Aorta (tissue), 5 donors: ENCODE data around the gene RNF115. TPM values are rescaled to one million over a fixed set of nuclear protein-coding genes. Genes with fewer than 3 reads are reported as not detected.
"Not testable (repeated sequence)": the region's sequence is repeated elsewhere in the genome, so short reads cannot be mapped to it uniquely, and the experiment has no call there.

Experiments used
- ATAC-seq: fragments of 200-7000 bp; cut with Tn5 transposase; one replicate; pipeline ENCODE4 v1.9.1; 2022; ENCODE audit warnings: moderate library complexity; ENCODE audit not compliant: low FRiP score
- DNase-seq, 2 donors: peaks; one replicate each; pipeline ENCODE4 v3.0.0-alpha.2; 2020
- H3K27ac ChIP-seq, 2 donors: one replicate each; pipeline ENCODE4 v1.5.1; 2013; ENCODE audit warnings: low read length in 2 of 2, mild to moderate bottlenecking in 2 of 2, moderate library complexity in 2 of 2, control low read depth in 1 of 2, inconsistent platforms in 1 of 2, low read depth in 1 of 2
- H3K27me3 ChIP-seq, 2 donors: one replicate each; pipeline ENCODE4 v1.6.1; 2013; ENCODE audit warnings: control low read depth in 1 of 2, low read length in 1 of 2, mild to moderate bottlenecking in 1 of 2, moderate library complexity in 1 of 2; ENCODE audit not compliant: insufficient read depth in 2 of 2, control insufficient read depth in 1 of 2
- H3K36me3 ChIP-seq, 2 donors: one replicate each; pipeline ENCODE4 v1.6.1; 2013; ENCODE audit warnings: control low read depth in 1 of 2, low read length in 1 of 2, mild to moderate bottlenecking in 1 of 2; ENCODE audit not compliant: insufficient read depth in 2 of 2, control insufficient read depth in 1 of 2
- H3K4me1 ChIP-seq, 2 donors: one replicate each; pipeline ENCODE4 v1.6.1; 2013; ENCODE audit warnings: low read length in 2 of 2, control low read depth in 1 of 2, mild to moderate bottlenecking in 1 of 2, moderate library complexity in 1 of 2; ENCODE audit not compliant: insufficient read depth in 2 of 2, control insufficient read depth in 1 of 2
- H3K4me3 ChIP-seq, 2 donors: one replicate each; pipeline ENCODE4 v1.5.1; 2013; ENCODE audit warnings: low read length in 2 of 2, control low read depth in 1 of 2, mild to moderate bottlenecking in 1 of 2
- H3K9me3 ChIP-seq: one replicate; pipeline ENCODE4 v1.6.1; 2013; ENCODE audit warnings: mild to moderate bottlenecking, low read length; ENCODE audit not compliant: control insufficient read depth
- WGBS, 2 donors: extraction: QIAGEN DNeasy Blood & Tissue Kit; methylation state at CpG; one replicate each; pipeline ENCODE4 v1.1.7; 2013; 5-methylcytosine and 5-hydroxymethylcytosine counted together
- intact Hi-C, 2 donors: fragments of 100-400 bp; cut with DNase I; formaldehyde crosslinking; loops; one replicate each; pipeline versions ENCODE4 v1.14.2 to v1.15.0; 2022
- polyA plus RNA-seq, 2 donors: library from polyadenylated mRNA; stranded (reverse); fragments of 200-250 nt; gene quantifications; one replicate each; pipeline ENCODE4 v1.2.3, GENCODE V29; 2013
- total RNA-seq, 2 donors: library from RNA; stranded (reverse); fragmentation: NEBNext Ultra II Directional; extraction: Animal tissue kit (Norgen Biotek cat#: 25700); gene quantifications; one replicate each; pipeline ENCODE4 v1.2.1, GENCODE V29; 2021
- donor health status: healthy with polysubstance abuse.
- donor health status: Bipolar disorder and iron deficiency.
- donor health status: DM: no; HTN: no; CAD: no.
- donor health status: DM: no; HTN: no; CAD: no.
- donor health status: DM: yes; HTN: yes; CAD: no.

The RNF115 gene
- total and polyA plus RNA-seq, 4 donors: 13.3 to 60.3 (median 22.1) TPM

GRCh38 chr1:145762001-145762400 lies 61.9 kb downstream of the RNF115 start:
- H3K9me3 ChIP-seq, H3K27ac ChIP-seq, DNase-seq, ATAC-seq, H3K4me1 ChIP-seq, H3K27me3 ChIP-seq, H3K36me3 ChIP-seq, intact Hi-C loops, H3K4me3 ChIP-seq: not testable (repeated sequence)
- WGBS, 2 donors: 99 to 100% methylated on average over 2 of the region's 2 CpGs

- H3K27me3 ChIP-seq, intact Hi-C loops, H3K36me3 ChIP-seq, H3K4me3 ChIP-seq, H3K27ac ChIP-seq, H3K4me1 ChIP-seq, ATAC-seq, H3K9me3 ChIP-seq, DNase-seq: not testable (repeated sequence)
- WGBS, 2 donors: 97 to 98% methylated on average over 11 of the region's 11 CpGs
Observed at GRCh38 chr1:145761498-145761897, 62.4 kb downstream of the RNF115 start.

DNA sequence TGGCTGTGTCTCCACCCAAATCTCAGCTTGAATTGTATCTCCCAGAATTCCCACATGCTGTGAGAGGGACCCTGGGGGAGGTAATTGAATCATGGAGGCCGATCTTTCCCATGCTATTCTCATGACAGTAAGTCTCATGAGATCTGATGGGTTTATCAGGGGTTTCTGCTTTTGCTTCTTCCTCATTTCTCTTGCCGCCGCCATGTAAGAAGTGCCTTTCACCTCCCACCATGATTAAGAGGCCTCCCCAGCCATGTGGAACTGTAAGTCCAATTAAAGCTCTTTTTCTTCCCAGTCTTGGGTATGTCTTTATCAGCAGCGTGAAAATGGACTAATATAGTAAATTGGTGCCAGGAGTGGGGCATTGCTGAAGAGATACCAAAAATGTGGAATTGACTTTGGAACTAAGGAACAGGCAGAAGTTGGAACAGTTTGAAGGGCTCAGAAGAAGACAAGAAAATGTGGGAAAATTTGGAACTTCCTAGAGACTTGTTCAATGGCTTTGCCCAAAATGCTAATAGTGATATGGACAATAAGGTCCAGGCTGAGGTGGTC lies 63.4 kb downstream of the RNF115 start:
- intact Hi-C loops, DNase-seq, H3K27ac ChIP-seq, H3K4me1 ChIP-seq, H3K36me3 ChIP-seq, H3K9me3 ChIP-seq, ATAC-seq, H3K4me3 ChIP-seq, H3K27me3 ChIP-seq: not testable (repeated sequence)
- WGBS, 2 donors: 83 to 88% methylated on average over 4 of the region's 4 CpGs

DNA sequence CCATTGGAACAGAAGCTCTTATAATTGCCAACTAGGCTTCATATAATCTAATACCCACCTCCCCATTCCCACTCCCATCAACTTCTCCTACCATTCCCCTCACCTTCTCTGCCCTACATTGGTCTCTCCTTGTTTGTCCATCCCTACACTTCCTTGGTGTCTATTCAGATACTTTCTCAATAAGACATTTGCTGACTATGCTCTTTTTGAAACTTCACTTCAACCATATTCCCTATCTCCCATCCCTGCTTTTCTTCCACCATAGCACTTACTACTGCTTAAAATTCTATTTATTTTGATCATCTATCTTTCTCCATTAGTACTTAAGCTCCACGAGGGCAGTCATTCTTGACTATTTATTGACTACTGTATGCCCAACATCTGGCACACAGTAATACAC lies 64.2 kb downstream of the RNF115 start:
- Histone ChIP-seq H3K4me1 (peaks cover 0 to 3% of the 10 kb centered on the region in 2 donors), H3K4me3 (no peak overlapping the region), H3K27me3 (no peaks in the 10 kb centered on the region), H3K36me3 (peaks cover 2 to 9% of the 10 kb centered on the region in 2 donors), H3K9me3 (no peaks in the 10 kb centered on the region), H3K27ac (no peak overlapping the region)
- intact Hi-C loops: loop anchor here in 1 of 2 donors (10.0 kb wide), 1 partner anchor 65 kb away; the partner anchor contains the start of genes POLR3C and RNF115
- 92% methylated on average over 1 of the region's 1 CpG for WGBS, 2 donors
- DNase-seq (no peak), ATAC-seq (no peak)

DNA sequence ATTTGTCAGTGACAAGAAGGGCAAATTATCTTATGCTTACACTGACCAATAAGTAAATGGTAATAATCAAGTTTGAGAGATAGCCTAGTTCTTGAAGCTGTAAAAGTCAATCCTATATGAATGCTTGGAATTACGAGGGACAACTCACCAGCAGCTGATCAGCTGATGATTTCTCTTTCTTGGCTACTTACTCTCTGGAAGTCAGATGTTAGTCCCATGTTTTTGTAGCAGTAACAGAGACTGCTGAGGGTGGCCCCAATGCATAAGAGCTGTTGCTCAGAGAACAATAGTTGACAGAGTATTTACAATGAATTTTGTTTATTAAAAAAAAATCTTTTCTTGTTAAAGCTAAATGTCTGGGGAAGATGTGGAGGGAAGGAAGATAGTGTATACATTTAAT lies 65.3 kb downstream of the RNF115 start:
- Histone ChIP-seq H3K27ac (no peak overlapping the region), H3K36me3 (peaks cover 2 to 9% of the 10 kb centered on the region in 2 donors), H3K27me3 (no peaks in the 10 kb centered on the region), H3K4me1 (peaks cover 0 to 3% of the 10 kb centered on the region in 2 donors), H3K4me3 (no peak overlapping the region), H3K9me3 (no peaks in the 10 kb centered on the region)
- intact Hi-C loops: loop anchor here in 1 of 2 donors (10.0 kb wide), 1 partner anchor 66 kb away; the partner anchor contains the start of genes POLR3C and RNF115
- 84 to 87% methylated on average over 1 of the region's 1 CpG for WGBS, 2 donors
- DNase-seq (no peak), ATAC-seq (no peak)

- WGBS, 2 donors: 96 to 97% methylated on average over 1 of the region's 1 CpG
- no peak overlapping the region for H3K27ac ChIP-seq
- peaks cover 2 to 9% of the 10 kb centered on the region in 2 donors for H3K36me3 ChIP-seq
- H3K9me3 ChIP-seq: no peaks in the 10 kb centered on the region
- DNase-seq (no peak), ATAC-seq (no peak)
- H3K27me3 ChIP-seq: no peaks in the 10 kb centered on the region
- no peak overlapping the region for H3K4me3 ChIP-seq
- H3K4me1 ChIP-seq: peaks cover 0 to 3% of the 10 kb centered on the region in 2 donors
- intact Hi-C loops: loop anchor here in 1 of 2 donors (10.0 kb wide), 1 partner anchor 67 kb away; the partner anchor contains the start of genes POLR3C and RNF115
Observed at GRCh38 chr1:145758116-145758515, 65.8 kb downstream of the RNF115 start.

DNA sequence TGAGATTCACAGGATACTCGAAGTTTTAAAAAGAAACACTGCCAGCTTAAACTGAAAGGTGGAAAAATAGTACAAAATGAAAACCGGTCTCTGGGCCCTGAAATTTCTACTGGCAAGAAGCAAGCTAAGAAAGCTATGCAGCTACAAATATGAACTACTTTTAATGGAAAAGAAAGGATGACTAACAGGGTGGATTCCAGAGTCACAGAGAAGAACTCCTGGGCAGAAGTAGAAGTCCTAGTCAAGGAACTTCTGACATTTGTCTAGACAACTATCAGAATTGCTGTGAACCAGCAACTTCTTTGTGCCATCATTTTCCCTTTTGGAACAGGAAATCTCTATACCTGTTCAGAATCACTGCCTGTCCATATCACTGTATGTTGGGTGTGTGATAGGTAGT lies 66.5 kb downstream of the RNF115 start:
- ATAC-seq (no peak), DNase-seq (no peak)
- Histone ChIP-seq H3K4me3 (no peak overlapping the region), H3K4me1 (peaks cover 0 to 3% of the 10 kb centered on the region in 2 donors), H3K27me3 (no peaks in the 10 kb centered on the region), H3K36me3 (peaks cover 2 to 9% of the 10 kb centered on the region in 2 donors), H3K27ac (no peak overlapping the region), H3K9me3 (no peaks in the 10 kb centered on the region)
- 6 to 15% methylated on average over 2 of the region's 2 CpGs for WGBS, 2 donors
- intact Hi-C loops: loop anchor here in 1 of 2 donors (10.0 kb wide), 1 partner anchor 67 kb away; the partner anchor contains the start of genes POLR3C and RNF115

DNA sequence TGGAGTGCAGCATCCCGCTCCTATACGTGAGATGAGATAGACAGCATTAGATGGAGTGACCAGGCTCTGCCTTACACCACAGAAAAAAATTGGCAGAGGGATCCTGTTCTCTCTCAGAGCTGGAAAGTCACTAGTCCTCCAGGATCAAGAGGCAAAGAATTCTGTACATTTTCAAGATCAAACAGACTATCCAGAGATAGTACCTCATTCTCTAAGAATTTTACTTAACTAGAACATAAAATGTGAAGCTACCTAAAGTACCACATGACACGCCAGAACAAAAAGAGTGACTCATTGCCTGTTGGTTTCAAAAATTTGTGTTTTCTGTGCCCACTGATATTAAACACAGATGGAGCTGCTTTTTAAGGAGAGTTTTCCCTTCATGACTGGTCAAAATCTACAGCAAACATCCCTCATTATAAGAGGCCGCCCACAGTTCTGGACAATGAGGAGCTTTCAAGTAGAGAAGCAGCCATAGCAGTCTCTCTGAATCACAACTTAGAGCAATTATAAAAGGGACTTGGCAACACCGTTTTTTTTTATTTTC lies 72.3 kb downstream of the RNF115 start:
- DNase-seq (no peak), ATAC-seq (no peak)
- Histone ChIP-seq H3K27ac (no peak overlapping the region), H3K4me3 (no peak overlapping the region), H3K9me3 (no peaks in the 10 kb centered on the region), H3K36me3 (peaks cover 9 to 13% of the 10 kb centered on the region in 2 donors), H3K4me1 (no peaks in the 10 kb centered on the region), H3K27me3 (no peaks in the 10 kb centered on the region)
- 40% methylated on average over 5 of the region's 5 CpGs for WGBS, 2 donors
- intact Hi-C loops: loop anchor here in 1 of 2 donors (10.0 kb wide), 1 partner anchor 73 kb away; the partner anchor contains the start of genes POLR3C and RNF115

- Histone ChIP-seq H3K9me3 (no peaks in the 10 kb centered on the region), H3K4me3 (no peak overlapping the region), H3K4me1 (no peaks in the 10 kb centered on the region), H3K27me3 (no peaks in the 10 kb centered on the region), H3K27ac (no peak overlapping the region), H3K36me3 (peaks cover 9 to 13% of the 10 kb centered on the region in 2 donors)
- WGBS, 2 donors: 65 to 68% methylated on average over 5 of the region's 5 CpGs
- intact Hi-C loops: loop anchor here in 1 of 2 donors (10.0 kb wide), 1 partner anchor 74 kb away; the partner anchor contains the start of genes POLR3C and RNF115
- no peak for DNase-seq
- no peak for ATAC-seq
Observed at GRCh38 chr1:145750426-145750825, 73.5 kb downstream of the RNF115 start.
